GM10248 (cell line): ENCODE data around the gene MRPS25.

Experiments used
- CTCF ChIA-PET: fragments of 300-600 bp; sonication (Branson Sonifier 250); formaldehyde crosslinking; extraction: SDS; loops from one replicate; lab custom pipeline; 2021; ENCODE audit warnings: antibody characterized with exemption; lab: Yijun Ruan, JAX
- POLR2A ChIA-PET: fragments of 350-650 bp; sonication (Branson Sonifier 250); formaldehyde crosslinking; extraction: SDS; loops from one replicate; lab custom pipeline; 2020; ENCODE audit warnings: antibody characterized with exemption; lab: Yijun Ruan, JAX
- DNase-seq: peaks from one replicate; pipeline ENCODE4 v3.0.0; 2012; ENCODE audit errors: extremely low spot score
- CTCF ChIP-seq: IDR thresholded peaks from 2 replicates; pipeline ENCODE4 v1.5.1; 2012; ENCODE audit warnings: mild to moderate bottlenecking, low read depth; ENCODE audit errors: extremely low read depth, missing control alignments, control extremely low read depth

The MRPS25 gene

GRCh38 chr3:15098503-15099363 is 33.6 kb upstream of the MRPS25 start, which contains the start of gene RBSN:
Gene RBSN, minus strand, starts transcription at chr3:15099148. Its CDS starts 3,028 bp downstream, at chr3:15096120.
- ChIA-PET CTCF (interaction anchor here (0.7 to 3.4 kb wide), 13 partner anchors 10 to 169 kb away, joined by 3 to 28 read pairs (median 4); no protein-coding TSS in a partner anchor), POLR2A (interaction anchor here (0.7 to 1.4 kb wide), 3 partner anchors 10 to 610 kb away, joined by 3 to 7 read pairs (median 3); no protein-coding TSS in a partner anchor)
- DNase-seq, result peak; percentile 96
- no peak for TF ChIP-seq CTCF

- ChIA-PET CTCF (interaction anchor here (1.0 to 3.4 kb wide), 7 partner anchors 10 to 47 kb away, joined by 3 to 28 read pairs (median 4); no protein-coding TSS in a partner anchor), POLR2A (interaction anchor here (0.7 to 1.4 kb wide), 2 partner anchors 9 to 609 kb away, joined by 3 to 7 read pairs; no protein-coding TSS in a partner anchor)
- no peak for TF ChIP-seq CTCF
- DNase-seq, result no peak
These were observed 32.8 kb upstream of the MRPS25 start for GRCh38 chr3:15097891-15098290.

- CTCF ChIA-PET, result interaction anchor here (1.4 to 1.5 kb wide), 2 partner anchors 45 to 107 kb away, joined by 4 to 7 read pairs; no protein-coding TSS in a partner anchor
These were observed 30.9 kb upstream of the MRPS25 start for GRCh38 chr3:15096046-15096445.

GRCh38 chr3:15094187-15094875 is 29.2 kb upstream of the MRPS25 start:
- TF ChIP-seq CTCF, result no peak
- ChIA-PET CTCF (interaction anchor here (0.7 to 1.4 kb wide), 3 partner anchors 12 to 43 kb away, joined by 4 to 7 read pairs (median 4); no protein-coding TSS in a partner anchor), POLR2A (no interaction called here)
- no peak for DNase-seq

More at GRCh38 chr3:15096046-15096445, 30.9 kb upstream of the MRPS25 start:
- POLR2A ChIA-PET, result no interaction called here
- no peak for DNase-seq
- no peak for TF ChIP-seq CTCF

GRCh38 chr3:15092686-15093085 is 27.6 kb upstream of the MRPS25 start:
- ChIA-PET CTCF (interaction anchor here (1.1 to 1.2 kb wide), 2 partner anchors 15 to 23 kb away, joined by 3 to 5 read pairs; no protein-coding TSS in a partner anchor), POLR2A (no interaction called here)
- TF ChIP-seq CTCF, result no peak
- DNase-seq, result no peak

- ChIA-PET CTCF (interaction anchor here (1.1 to 1.5 kb wide), 3 partner anchors 16 to 22 kb away, joined by 3 to 6 read pairs (median 5); no protein-coding TSS in a partner anchor), POLR2A (no interaction called here)
- no peak for TF ChIP-seq CTCF
These were observed 26.5 kb upstream of the MRPS25 start for GRCh38 chr3:15091575-15091974.

More at GRCh38 chr3:15091575-15091974, 26.5 kb upstream of the MRPS25 start:
- no peak for DNase-seq
